ENCODE measurements around the gene SMIM14.
"Not testable (repeated sequence)": the region's sequence is repeated elsewhere in the genome, so short reads cannot be mapped to it uniquely, and the experiment has no call there.

Gene SMIM14

GRCh38 chr4:39642885-39643552 lies 4.4 kb upstream of the SMIM14 start:
- DNase-seq = no peak

- no peak for DNase-seq
These were observed 2.8 kb upstream of the SMIM14 start for GRCh38 chr4:39641451-39641850.

- DNase-seq = peak in 4 of 6 experiments; percentile 11 to 68 (median 42)
These were observed 895 bp downstream of the SMIM14 start for GRCh38 chr4:39637586-39638353.

GRCh38 chr4:39637221-39637585 lies 1.5 kb downstream of the SMIM14 start:
- no peak for DNase-seq

- DNase-seq = no peak
These were observed 2.0 kb downstream of the SMIM14 start for GRCh38 chr4:39636531-39637184.

- no peak for DNase-seq
These were observed 3.6 kb downstream of the SMIM14 start for GRCh38 chr4:39635023-39635422.

- DNase-seq = no peak
These were observed 7.0 kb downstream of the SMIM14 start for GRCh38 chr4:39631700-39632079.

GRCh38 chr4:39627413-39627812 lies 11.3 kb downstream of the SMIM14 start:
- no peak for DNase-seq

- DNase-seq = no peak
These were observed 11.8 kb downstream of the SMIM14 start for GRCh38 chr4:39626913-39627312.

GRCh38 chr4:39626261-39626660 lies 12.4 kb downstream of the SMIM14 start:
- no peak for DNase-seq

GRCh38 chr4:39621582-39621981 lies 17.1 kb downstream of the SMIM14 start:
- no peak for DNase-seq

- DNase-seq = no peak
These were observed 17.9 kb downstream of the SMIM14 start for GRCh38 chr4:39620551-39621313.

GRCh38 chr4:39617534-39617933 lies 21.1 kb downstream of the SMIM14 start:
- no peak for DNase-seq

GRCh38 chr4:39616651-39617050 lies 22.0 kb downstream of the SMIM14 start:
- no peak for DNase-seq

GRCh38 chr4:39616112-39616511 lies 22.6 kb downstream of the SMIM14 start:
- not testable (repeated sequence) for DNase-seq

GRCh38 chr4:39614487-39615162 lies 24.0 kb downstream of the SMIM14 start:
- no peak for DNase-seq

- DNase-seq = no peak
These were observed 25.5 kb downstream of the SMIM14 start for GRCh38 chr4:39613093-39613656.

- no peak for DNase-seq
These were observed 29.2 kb downstream of the SMIM14 start for GRCh38 chr4:39609454-39609931.

- no peak for DNase-seq
These were observed 30.2 kb downstream of the SMIM14 start for GRCh38 chr4:39608451-39608850.

GRCh38 chr4:39606747-39607146 lies 31.9 kb downstream of the SMIM14 start:
- no peak for DNase-seq

GRCh38 chr4:39597695-39598381 lies 40.8 kb downstream of the SMIM14 start:
- no peak for DNase-seq

- no peak for DNase-seq
These were observed 41.7 kb downstream of the SMIM14 start for GRCh38 chr4:39596971-39597370.
